Activated naive CD4-positive, alpha-beta T cell treated with anti-CD3 and anti-CD28 coated beads, Interleukin-2, amount 10 ng/mL, durations not matched to agents 5 hours and 36 hours (primary cell): ENCODE results near the gene NBPF19. TPM values are rescaled to one million over a fixed set of nuclear protein-coding genes. Genes with fewer than 3 reads are reported as not detected.

ENCODE experiments used
- total RNA-seq, 2 experiments: library from RNA; stranded (reverse); gene quantifications; one replicate each; pipeline ENCODE4 v1.2.3, GENCODE V29; 2021

Gene NBPF19
- 10 to 100 TPM; 22.4 to 23.7 TPM for total RNA-seq

GRCh38 chr1:149474745-149475144, at the start of gene NBPF19:
Gene NBPF19 (plus strand): TSS chr1:149475045. CDS start chr1:149475933, 888 bp downstream.

Other genes with a start within 250 kb of the NBPF19 start
- gene PPIAL4C, start 108.8 kb downstream of the NBPF19 start, total RNA-seq, result under 1 TPM in 1 of 2 experiments, not detected in 1; 0.77 TPM